Vagina (tissue), 2 donors: ENCODE data around the gene QRFP.

Experiments
- CTCF ChIP-seq, 3 experiments: fragments of 450-650 bp in 2 of 3; fragments of 200-600 bp in 1 of 3; sonication (generic) in 1 of 3; IDR thresholded peaks; one replicate each; pipeline ENCODE4 v1.5.1; 2017 to 2019; ENCODE audit warnings: antibody characterized with exemption in 3 of 3, mild to moderate bottlenecking in 2 of 3, moderate library complexity in 2 of 3
- POLR2A ChIP-seq, 2 donors: fragments of 450-650 bp; IDR thresholded peaks; one replicate each; pipeline ENCODE4 v1.6.1; 2017; ENCODE audit warnings: antibody characterized with exemption in 2 of 2, mild to moderate bottlenecking in 2 of 2, moderate library complexity in 2 of 2

- TF ChIP-seq CTCF (IDR thresholded peaks at IDR 0.05), result no peak
- TF ChIP-seq POLR2A (IDR thresholded peaks at IDR 0.05), result no peak
Observed at GRCh38 chr9:130903194-130904069, 6.8 kb upstream of the QRFP start.
